Stimulated activated CD8-positive, alpha-beta memory T cell treated with anti-CD3 and anti-CD28 coated beads, Interleukin-7, amount 100 ng/mL, for 24 hours (primary cell): ENCODE results near the gene TMEM178B.

Experiments used
- DNase-seq: peaks from one replicate; pipeline ENCODE4 v3.0.0-alpha.2; 2020; ENCODE audit warnings: low read depth

TMEM178B gene

DNA sequence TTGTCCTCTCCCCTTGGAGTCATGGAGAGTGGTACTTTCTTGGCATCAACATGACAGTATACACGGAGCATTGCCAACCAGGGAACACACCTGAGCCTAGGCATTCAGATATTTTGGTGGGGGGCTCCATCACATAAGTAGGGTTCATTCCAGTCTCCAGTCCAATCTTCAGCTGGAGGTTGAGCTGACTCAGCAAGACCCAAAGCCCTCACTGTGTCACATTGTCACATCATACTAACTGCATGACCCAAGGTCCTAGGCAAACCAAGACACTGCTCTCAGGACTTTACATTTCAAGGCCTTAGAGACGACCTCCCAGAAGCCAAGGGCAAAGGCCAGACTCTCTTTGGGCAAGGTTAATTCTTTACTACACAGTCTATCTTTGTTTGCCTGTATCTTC lies 190.1 kb downstream of the TMEM178B start:
- no peak for DNase-seq

DNA sequence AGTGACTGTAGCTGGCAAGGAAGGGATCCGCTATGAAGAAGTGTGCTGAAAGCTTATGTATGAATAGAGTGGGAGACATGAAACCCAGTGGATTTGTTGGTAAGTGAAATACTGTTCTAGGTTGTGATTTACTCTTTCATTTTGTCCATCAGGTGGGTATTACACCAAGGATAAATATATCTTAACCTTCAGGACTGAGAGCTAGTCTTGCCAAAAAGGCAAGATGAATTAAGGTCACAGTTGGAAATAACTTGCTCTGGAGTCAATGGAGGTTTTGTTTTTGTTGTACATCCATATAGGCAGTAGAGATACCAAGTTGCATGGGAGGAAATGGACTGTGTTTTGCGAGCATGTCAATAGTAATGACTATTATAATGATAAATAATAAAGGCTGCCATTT lies 190.6 kb downstream of the TMEM178B start:
- no peak for DNase-seq

DNA sequence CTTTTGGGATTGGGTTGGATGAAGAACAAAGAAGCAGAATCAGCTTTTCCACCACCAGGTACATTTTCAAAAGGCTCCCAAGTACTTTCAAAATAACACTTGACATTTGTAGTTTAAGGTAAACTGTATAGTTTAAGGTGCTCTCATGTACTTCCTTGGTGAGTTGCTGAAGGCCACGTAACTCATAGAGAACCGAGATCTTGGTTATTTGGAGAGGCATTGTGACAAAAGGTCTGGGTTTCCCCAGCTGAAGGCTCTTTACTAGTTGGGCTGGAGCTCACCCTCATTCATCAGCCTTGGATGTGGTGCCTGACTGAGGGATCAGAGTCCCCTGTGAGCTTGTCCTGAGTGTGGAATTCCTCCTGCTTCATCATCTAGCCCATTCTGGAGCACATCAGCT lies 191.8 kb downstream of the TMEM178B start:
- no peak for DNase-seq

DNA sequence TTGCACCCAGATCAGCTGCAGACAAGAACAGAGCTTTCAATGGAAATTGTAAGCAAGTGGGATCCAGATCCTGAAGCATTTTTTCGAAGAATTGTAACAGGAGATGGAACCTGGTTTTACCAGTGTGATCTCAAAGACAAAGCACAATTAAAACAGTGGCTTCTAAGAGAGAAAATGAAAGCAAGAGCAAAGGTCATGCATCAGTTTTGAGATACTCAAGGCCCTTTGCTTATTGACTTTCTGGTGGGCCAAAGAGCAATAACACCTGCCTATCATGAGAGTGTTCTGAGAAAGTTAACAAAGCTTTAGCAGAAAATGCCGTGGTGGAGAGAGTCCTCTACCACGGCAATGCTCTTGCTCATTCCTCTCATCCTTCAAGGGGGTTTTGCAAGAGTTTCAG lies 194.8 kb downstream of the TMEM178B start:
- no peak for DNase-seq

DNA sequence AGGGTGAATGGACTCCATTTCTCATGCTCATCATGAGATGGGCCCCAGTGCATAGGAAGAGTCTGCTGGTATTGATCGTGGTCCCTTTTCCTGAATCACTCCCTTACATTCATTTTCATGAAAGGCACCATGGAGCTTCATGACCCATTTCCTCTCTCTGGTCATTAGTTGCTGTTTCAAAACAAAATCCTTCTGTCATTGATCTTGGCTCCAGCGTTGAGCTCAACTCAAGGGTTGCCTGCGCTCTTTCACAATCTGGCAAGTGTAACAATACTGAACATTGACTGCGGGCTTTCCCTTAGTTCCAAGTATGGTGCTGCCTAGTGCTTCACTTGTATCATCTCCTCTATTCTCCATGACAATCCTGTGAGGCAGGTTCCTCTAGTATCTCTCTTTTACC lies 197.6 kb downstream of the TMEM178B start:
- DNase-seq, result no peak

DNA sequence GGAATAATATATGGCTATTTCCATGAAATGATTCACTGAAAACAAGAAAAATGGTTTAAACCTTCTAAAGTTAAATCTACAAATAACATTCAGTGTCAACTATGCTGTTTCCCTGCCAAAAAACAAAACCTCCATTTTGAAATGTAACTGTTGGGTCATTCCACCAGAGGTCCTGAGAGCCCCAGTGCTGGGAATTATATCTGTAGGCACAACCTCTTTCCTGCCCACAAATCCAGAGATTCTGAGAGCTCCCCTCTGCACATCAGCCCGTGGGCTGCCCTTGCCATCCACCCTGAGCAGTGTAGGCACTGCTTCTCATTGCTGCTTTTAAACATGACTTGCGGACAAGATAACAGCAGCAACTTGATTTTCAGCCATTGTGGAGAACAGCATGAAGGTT lies 198.6 kb downstream of the TMEM178B start:
- no peak for DNase-seq

DNA sequence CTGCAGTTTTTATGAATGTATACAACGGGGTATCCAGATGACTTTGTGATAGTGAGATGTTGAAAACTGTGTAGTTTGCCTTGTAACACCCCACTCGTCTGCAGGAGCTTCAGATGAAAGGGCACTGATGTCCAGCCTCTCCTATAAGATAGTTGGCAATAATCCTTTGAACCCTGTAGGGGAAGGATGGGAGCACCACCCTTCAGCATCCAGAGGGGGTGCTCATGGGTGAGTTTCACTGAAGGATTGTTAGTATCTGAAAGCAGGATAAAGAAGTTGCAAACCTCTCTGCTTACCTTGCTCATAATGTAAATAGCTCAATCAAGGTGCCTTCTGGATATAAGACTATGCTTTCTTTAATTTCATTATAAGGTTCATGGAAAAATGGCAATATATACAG lies 201.5 kb downstream of the TMEM178B start:
- no peak for DNase-seq

DNA sequence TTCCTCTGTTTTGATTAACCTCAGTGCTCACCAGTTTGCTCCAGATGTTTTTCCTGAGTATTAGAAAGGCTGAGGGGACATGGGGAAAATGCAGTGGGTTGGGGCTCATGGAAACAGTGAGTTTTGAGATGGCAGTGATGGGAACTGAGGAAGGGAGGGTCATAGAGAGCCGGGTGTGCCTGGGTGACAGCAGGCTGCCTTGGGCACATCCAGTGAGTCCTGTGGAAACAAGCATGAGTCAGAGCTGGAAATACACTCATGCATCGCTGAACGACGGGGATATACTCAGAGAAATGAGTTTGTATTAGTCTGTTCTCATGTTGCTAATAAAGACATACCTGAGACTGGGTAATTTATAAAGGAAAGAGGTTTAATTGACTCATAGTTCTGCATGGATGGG lies 202.2 kb downstream of the TMEM178B start:
- no peak for DNase-seq

DNA sequence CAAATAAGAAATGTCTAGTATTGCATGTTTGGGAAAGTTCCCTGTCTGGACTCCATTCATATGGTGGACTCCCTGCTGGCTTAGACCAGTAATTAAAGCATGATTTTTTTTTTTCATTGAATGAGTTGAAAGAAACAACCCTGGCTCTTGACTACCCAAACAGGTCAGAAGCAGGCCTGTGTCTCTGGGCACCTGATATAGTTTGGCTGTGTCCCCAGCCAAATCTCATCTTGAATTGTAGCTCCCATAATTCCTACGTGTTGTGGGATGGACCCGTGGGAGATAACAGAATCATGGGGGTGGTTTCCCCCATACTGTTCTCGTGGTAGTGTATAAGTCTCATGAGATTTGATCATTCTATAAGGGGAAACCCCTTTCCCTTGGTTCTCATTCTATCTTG lies 206.2 kb downstream of the TMEM178B start:
- DNase-seq, result no peak

DNA sequence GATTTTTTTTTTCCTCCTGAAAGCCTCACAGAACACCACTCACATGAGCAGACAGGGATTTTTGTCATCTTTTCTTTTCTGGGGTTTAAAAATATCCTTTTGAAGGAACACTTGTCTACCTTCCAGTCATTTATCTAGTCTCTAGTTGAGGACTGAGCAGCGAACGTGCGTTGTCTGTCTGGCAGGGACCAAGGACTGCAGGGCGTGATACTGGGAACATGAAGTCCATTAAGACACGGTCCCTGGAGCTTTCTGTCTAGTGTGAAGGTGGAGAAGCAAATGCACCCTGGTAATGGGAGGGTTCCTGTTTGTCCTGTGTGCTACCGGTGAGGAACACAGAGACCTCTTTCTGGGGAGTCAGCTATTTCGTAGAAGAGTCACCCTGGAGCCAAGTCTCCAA lies 207.4 kb downstream of the TMEM178B start:
- no peak for DNase-seq

DNA sequence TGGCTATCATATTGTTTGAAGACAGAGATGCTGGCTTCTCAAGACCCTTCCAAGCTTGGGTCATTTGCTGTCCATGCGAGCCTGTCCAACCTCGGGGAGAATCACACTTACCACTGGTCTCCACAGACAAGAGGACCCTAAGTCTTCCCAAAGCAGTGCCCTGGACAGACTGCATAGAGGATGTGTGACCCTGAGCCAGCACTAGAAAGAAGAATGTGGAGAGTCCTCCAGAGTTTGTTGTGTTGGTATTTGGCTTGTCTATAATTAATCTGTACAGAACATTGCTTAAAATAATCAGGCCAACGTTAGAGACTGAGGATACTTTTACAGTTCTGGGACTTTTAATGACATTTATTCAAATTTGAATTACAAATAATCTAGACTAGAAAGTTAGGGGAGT lies 212.7 kb downstream of the TMEM178B start:
- DNase-seq, result no peak

DNA sequence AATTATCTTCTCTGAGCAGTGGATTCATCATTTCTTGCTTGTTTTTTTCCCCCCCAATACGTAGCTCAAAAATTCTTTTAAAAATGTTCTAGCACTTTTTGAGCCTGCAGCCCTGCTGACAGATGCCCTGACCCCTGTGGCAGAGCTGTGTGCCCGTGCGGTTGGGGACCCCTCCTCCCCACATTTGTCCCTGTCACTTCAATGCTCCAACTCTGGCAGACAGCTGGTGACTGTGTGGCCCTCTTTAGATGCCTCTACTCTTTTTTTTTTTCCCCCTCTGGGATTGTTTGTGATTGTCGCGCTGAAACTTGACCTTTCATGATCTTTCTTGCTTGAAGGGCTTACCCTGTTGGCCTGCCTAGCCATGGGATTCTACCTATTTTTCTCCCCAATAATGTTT lies 214.1 kb downstream of the TMEM178B start:
- no peak for DNase-seq

DNA sequence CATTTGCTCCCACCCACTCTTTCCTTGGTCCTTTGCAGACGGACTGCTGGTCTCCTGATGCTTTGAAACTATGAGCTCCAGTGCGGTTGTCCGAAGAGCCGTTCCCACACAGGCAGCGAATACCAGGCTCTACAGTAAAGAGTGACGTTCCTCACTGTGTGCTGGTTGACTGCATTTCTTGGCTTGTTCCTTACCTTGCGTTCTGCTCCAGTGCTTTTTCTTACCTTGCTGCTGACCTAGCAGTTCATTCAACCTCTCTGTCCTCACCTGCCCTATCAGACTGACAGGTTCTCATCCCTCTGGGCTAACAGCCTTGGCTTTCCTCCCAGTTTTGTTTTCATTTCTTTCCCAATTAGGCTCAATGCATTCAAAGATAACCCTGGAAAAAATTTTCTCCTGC lies 214.8 kb downstream of the TMEM178B start:
- DNase-seq, result no peak

DNA sequence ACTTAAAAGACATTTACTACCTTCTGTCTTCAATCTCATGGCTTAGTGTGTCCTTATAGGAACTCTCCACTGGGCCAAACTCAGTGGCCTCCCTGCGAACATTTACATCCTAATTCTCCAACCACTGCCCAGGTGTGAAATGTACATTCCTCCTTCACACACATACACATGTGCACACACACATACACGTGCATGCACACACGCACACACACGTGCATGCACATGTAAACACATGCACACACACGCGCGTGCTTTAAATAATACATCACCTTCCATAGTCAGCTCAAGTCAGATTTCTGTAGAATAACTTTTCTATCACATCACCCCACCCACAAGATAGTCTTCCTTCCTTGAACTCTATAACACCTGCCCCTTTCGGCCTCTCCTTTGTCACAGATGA lies 216.5 kb downstream of the TMEM178B start:
- no peak for DNase-seq

DNA sequence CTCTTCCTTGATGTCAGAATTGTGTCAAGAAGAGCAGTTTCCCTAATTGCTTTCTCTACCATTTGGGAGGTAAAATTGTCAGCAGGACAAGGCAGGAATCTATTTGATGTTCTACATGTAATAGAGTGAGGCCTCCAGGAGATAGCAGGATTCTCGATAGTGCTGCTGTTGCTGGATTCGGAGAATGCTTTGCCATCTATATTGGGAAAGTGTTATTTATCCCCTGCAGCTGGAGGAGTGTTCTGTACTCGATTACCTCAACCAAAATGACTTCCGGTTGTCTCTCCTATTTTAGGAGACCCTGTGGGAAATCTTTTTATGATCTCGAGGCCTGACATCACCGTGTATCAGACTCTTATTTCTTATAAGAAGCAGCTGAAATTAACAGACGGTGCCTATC lies 217.1 kb downstream of the TMEM178B start:
- DNase-seq, result no peak

DNA sequence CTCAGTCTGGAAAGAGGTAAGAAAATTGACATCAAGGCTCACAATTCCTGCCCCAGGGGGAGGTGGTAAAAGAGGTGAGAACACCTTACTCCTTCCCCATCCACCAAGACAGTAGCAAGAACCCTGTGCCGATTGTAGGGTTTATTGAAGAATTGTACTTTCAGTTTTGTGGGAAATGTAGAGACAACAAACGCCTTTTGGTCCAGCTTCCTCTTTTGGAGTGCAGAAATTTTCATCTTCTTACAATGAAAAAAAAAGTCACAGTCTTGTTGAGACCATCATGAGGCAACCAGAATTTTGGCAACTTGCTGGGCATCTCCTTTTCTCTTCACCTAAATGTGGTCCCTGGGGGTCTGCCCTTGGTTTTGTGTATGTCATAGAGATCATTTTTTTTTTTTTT lies 217.7 kb downstream of the TMEM178B start:
- no peak for DNase-seq

DNA sequence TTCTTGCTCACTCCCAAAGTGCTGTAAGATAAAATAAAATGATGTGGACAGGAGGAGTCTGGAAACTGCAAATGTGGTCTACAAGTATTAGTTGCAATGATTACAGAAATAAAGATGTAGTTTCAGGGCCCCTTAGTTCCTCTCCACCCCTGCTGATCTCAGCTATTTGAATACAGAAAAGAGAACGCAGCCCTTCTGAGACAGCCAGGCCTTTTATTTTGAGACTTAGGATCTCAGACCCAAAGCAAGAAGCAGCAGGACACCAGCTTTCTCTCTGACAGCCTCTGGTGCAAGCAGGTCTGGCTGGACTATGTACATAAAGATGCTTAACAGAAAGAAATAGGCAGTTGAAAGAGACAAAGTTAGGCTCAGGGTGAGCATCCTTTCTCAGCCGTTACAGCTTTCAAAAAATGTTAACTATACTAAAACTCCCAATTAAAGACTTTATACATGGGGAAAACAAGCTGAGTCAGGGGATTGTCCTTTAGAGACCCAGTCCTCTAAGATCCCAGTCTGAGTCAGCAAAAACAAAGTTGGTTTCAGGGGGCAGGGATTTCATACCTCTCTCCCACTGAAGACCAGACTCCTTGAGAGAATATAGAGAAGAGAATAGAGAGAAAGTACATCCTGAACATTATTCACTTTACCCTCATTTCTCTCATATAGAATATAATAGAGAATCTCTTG lies 220.4 kb downstream of the TMEM178B start:
- no peak for DNase-seq

DNA sequence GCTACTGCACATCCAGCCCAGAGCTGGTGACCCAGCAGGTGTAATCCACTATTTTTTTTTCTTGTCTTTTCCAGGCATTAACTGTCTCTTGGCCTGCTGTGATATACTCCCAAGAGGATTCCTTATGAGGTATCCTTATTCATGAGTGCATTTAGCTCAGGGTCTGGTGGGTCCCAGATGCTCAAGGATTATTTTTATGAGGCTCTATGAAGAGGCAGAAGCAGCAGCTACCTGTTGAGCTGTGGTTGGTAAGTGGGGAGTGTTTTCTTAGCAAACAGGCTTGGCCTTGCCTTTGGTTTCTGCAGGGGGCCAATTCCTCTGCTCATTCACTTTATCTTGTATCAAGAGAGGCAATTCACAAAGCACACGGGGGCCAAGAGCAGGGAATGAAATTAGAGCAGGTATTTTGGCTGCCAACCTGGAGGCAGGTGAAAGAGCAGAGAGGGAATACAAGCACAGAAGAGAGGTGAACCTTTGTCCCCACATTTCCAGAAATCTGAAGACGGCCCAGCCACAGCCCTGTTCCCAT lies 221.6 kb downstream of the TMEM178B start:
- DNase-seq, result no peak

DNA sequence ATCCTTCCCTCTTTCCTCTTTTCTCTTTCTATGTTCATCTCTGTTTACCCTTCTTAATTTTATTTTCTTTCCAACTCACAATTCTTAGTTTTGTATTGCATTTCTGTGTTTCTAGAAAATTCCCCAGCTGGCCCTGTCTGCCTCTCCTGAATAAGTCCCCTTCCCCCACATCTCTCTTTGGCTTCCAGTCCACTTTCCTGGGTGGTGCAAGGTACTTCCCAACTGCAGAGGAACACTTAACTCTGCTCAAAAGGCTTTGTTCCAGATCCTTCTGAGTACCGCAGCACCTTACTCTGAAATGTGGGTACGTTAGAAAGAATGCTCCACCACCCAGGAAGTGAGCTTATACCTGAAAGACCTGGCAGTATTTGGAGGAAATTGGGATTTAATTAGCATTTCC lies 227.0 kb downstream of the TMEM178B start:
- no peak for DNase-seq

DNA sequence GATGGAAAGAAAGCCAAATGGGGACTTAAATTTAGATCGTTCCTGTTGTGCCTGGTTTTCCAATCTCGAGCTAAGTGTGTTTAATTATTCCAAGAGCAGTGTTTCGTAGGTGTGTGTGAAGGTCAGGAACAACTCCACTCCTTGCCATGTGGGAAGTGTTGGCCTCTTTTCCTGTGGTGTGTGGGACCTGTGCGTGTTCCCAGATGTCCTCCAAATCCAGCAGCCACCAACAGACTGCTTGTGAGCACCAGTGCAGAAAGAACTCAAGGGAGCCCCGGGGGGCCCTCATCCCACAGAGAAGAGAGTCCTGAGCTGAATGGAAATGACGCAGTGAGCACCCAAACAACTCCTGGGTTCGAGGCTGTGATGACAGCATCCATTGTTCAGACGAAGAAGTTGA lies 227.7 kb downstream of the TMEM178B start:
- DNase-seq, result no peak

DNA sequence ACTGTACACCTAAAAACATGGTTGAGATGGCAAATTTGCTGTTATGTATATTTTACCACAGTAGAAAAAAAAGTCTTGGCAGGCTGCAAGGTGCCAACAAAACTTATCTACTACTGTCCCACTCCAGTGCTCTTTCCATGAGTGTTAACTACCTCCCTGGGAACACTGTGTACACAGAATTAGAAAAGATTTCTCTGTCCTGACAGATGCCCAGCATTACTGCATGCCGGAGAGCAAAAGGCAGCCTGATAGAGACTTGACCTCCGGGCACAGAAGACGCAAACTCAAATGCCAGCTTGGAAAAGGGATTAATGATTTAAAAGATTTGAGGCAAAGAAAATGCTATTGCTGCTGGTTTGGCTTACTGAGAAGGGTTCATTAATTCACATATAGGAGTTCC lies 228.8 kb downstream of the TMEM178B start:
- no peak for DNase-seq

DNA sequence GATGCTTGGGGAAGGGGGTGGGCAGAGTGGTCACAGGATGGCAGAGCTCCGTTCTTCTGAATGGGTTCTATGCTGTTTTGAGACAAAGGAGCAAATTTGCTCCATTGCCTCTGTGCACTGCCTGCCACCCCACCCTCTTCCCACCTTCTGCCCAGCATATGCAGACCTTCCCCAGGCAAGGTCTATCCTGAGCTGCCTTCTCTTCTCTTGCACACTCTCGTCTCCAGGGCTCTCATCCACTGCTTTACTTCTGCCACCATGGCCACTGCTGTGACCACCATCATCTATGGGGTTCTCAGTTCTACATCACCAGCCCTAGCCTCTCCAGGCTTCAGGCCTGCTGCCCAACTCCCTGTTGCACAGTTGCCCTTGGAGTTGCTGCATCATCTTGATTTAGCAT lies 230.4 kb downstream of the TMEM178B start:
- no peak for DNase-seq

DNA sequence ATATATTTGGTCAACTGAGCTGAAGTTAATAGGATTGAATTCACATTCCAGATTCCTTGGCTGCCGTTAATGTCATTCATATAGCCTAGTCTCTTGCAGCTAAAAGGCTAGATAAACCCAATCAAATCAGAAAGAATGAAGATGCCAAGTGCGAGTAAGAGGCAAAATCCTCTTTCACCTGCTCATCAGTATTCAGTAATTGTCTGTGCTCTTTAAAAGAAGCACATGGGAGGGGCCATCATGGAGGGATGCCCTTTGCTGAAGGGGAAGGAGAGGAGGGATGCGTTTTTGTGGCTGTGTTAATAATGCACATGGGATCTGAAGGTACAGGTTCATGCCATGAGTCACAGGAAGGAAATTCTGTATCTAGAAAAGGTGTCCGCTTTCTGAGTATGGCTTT lies 232.2 kb downstream of the TMEM178B start:
- no peak for DNase-seq

DNA sequence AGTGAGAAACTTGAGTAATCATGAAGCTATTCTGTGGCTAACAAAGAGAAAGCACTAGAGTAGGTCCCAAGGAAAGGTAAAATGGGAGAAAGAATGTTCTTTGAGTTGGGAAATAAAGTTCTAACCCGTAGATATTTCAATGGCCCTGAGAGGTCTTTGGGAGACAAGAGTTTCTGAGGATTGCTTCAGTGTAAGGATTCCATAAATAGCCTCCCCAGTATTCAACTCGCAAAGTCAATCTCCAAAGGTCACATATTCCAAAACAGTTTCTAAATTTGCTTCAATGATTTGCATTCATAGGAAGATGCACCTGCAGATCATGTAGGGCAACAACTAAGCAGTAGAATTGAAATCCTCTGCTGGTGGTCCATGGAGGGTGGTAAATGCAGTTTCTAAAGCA lies 238.5 kb downstream of the TMEM178B start:
- DNase-seq, result no peak
